HG02884 (cell line): ENCODE results near the gene PADI6.
"Not testable (repeated sequence)": the region's sequence is repeated elsewhere in the genome, so short reads cannot be mapped to it uniquely, and the experiment has no call there.

Experiments used
- ATAC-seq: cut with Tn5 transposase; IDR thresholded peaks from one replicate; pipeline ENCODE4 v1.9.1; 2021; ENCODE audit warnings: mild to moderate bottlenecking, moderate library complexity; ENCODE audit not compliant: unreplicated experiment

Gene PADI6

DNA sequence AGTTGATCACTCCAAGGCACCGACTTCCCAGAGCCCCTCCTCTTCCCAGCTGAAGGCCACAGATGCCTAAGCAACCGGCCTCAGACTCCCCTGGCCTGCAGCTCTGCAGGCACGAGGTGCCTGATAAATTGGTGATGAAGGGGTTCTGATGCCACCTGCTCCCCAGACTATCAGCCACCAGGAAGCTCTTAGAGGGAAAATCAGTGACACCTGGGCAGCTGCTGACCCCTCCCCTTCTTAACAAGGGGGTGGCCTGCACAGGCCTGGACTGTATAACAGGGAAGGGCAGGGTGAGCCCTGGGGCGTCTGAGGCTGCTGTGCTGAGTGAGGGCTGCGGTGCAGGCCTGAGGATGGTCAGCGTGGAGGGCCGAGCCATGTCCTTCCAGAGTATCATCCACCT lies at the start of gene PADI6:
PADI6 (plus strand) TSS at position 301 of the 400 bp plus-strand sequence; CDS start at position 351, 50 bp downstream.
- no peak for ATAC-seq

DNA sequence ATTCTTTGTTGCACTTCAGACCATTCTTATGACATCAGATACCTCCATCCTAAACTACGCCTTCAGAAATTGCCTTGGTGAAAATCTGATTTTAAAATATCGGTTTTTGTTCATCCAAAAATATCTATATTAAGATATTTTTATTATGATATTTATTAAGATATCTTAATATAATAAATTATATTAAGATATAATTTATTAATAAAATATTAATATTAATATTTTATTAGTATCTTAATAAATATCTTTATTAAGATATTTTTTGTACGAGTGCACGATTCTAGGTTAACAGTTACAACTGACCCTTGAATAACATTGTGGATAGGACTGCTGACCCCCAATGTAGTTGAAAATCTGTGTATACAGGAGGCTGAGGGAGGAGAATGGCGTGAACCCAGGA lies 43.1 kb upstream of the PADI6 start:
- ATAC-seq = no peak

DNA sequence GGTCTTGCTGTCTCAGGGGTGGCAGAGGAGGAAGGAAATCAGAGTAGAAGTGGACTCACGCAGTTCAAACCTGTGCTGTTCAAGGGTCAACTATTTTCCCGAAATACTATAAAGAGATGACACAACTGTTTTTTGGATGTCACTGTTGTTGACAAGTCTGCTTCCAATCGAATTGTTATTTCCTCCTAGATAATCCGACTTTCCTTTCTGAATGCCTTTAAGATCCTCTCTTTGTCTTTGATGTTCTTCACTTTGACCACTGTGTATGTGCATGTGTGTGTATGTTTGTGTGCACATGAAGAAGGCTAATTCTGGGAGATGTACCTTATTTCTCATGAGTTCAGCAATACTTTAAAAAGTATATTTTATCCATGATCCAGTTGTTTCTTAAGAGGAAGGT lies 42.4 kb upstream of the PADI6 start:
- ATAC-seq = no peak

DNA sequence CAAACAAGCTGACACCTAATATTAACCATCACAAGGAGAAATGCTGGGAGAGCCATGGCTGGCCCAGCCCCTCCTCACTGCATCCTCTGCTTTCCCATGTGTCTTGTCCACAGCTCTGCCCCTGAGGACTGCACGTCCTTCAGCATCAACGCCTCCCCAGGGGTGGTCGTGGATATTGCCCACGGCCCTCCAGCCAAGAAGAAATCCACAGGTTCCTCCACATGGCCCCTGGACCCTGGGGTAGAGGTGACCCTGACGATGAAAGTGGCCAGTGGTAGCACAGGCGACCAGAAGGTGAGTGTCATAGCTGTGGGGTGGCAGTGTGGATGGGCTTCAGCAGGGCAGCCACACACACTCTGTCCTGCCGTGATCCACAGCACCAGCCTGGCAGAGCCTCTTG lies 41.1 kb upstream of the PADI6 start:
- ATAC-seq = no peak

DNA sequence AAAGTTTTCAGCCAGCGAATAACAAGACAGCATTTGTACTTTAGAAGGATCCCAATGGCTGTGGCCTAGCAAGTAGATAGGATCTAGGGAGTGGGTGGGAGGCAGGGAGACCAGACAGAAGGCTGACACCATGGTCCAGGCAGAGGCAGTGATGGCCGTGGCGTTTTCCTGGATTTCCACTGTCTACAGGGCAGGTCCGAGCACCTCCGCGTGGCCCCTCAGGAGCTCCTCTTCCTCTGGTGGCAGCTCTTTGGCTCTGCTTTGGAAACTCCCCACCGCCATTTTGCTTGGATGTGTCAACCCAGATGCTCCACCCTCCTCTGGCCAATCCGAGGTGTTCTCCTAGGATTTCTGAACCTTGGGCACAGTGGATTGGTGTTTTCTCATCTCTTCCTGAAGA lies 38.9 kb upstream of the PADI6 start:
- ATAC-seq = no peak

DNA sequence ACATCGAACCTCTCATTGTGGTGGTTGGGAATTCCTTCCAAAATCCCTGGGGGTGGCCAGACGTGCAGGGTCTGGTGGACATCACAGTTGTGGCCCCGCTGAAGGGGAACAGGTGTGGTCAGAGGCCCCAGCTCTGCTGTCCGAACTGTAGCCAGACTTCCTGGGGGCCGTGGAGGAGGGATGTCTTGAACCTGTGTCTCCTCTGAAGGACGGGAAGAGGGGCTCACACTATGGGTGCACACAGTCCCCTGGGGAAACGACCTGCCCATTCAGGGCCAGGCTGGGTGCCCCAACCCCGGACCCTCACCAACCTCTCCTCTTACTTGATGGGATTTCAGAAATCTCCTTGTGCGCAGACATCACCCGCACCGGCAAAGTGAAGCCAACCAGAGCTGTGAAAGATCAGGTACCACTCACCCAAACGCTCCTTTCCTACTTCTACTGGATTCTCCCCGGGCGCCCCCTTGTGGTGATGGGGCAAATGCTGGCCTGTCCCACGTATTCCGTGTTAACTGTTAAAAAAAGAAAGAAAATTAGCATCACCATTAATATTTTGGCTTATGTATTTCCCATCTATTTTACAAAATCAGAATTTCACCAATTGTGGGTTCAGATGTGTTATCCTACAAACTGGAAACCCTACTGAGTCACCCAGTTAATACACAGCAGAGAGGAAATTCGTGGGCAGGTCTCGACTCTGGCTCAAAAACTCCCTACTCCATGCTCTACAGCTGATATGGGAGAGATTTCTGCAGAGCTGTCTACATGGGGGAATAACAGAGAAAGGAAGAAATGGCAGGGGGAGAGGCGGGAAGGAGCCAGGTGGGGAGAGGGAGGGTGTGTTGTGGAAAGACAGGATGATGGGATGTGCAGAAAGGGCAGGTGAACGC lies 35.9 kb upstream of the PADI6 start:
- no peak for ATAC-seq

DNA sequence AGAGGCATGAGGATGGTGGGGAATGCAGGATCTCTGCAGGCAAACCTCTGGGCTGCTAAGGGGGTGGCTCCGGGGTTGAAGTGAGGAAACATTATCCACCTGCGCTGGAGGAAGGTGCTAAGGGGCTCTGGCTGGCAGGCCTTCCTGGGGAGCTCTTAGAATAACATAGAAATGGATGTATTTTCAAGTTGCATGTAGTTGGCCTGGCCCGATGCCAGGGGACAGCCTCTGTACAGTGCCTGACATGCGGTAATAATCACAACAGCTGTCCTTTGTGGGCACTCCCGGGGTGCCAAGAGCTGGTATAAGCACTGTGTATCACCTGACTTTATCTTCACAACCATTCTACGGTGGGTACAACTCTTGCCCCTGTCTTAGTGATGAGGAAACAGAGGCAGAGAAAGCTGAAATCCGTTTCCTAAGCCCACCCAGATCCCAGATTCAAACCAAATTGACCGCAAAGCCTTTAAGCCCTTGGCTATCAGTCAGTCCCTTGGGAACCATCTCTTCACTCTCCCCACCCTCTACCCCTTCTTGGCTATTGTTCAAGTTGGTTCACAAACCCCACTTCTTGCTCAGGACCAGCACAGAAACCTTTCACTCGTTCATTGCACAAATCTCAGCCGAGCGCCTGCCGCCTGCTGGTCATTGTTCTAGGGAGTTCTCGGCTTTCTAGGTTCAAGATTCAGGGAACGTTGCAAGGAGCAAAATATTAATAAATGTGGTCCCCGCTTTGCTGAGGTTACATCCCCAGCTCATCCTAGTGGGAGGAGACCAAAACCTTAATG lies 33.1 kb upstream of the PADI6 start:
- ATAC-seq = no peak

DNA sequence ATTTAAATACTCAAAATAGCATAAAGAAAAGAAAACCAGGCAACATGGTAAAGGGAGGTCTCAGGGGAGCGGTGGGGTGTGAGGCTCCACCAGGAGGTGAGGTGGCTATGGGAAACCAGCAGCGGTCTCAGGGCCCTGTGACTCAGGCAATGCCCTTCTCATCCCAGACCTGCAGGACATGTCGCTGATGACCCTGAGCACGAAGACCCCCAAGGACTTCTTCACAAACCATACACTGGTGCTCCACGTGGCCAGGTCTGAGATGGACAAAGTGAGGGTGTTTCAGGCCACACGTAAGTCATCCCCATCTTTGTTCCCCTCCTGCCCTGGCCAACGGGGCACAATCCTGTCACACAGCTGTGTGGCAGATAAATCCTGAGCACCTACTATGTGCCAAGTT lies 32.5 kb upstream of the PADI6 start:
- no peak for ATAC-seq

DNA sequence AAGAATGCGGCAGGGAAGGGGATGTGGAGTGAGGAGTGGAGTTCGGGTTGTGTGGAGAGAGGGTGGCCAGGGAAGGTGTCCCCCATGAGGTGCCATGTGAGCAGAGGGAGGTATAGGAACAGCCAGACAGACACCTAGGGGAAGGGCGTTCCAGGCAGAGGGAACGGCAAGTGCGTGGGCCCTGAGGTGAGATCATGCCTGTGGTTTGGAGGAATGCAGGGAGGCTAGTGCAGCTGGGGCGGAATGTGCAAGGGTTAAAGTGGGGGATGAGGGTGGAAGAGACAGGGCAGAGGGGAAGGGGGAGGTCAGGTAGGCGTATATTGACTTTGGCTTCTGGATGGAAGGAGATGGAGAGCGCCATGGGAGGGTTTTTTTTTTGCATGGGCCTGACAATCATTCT lies 31.6 kb upstream of the PADI6 start:
- ATAC-seq = no peak

DNA sequence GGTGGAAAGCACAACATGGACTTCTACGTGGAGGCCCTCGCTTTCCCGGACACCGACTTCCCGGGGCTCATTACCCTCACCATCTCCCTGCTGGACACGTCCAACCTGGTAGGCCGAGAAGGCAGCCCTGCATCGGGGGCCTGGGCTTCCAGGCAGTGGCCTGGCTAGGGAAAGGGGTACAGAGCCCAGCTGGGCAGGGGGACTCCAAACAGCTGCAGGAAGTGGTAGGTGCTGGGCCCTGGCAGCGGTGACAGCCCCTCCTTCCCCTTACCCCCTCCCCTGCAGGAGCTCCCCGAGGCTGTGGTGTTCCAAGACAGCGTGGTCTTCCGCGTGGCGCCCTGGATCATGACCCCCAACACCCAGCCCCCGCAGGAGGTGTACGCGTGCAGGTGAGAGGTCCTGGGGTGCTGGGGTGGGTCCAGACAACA lies 30.0 kb upstream of the PADI6 start:
- no peak for ATAC-seq

DNA sequence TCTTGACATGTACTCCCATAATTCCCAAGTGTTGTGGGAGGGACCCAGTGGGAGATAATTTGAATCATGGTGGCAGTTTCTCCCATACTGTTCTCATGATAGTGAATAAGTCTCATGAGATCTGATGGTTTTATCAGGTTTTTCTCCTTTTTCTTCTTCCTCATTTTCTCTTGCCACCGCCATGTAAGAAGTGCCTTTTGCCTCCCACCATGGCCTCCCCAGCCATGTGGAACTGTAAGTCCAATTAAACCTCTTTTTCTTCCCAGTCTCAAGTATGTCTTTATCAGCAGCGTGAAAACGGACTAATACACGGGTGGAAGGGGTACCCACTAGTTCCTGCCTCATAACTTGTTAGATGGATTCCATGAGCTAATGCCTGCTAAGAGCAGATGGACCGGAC lies 26.5 kb upstream of the PADI6 start:
- not testable (repeated sequence) for ATAC-seq

DNA sequence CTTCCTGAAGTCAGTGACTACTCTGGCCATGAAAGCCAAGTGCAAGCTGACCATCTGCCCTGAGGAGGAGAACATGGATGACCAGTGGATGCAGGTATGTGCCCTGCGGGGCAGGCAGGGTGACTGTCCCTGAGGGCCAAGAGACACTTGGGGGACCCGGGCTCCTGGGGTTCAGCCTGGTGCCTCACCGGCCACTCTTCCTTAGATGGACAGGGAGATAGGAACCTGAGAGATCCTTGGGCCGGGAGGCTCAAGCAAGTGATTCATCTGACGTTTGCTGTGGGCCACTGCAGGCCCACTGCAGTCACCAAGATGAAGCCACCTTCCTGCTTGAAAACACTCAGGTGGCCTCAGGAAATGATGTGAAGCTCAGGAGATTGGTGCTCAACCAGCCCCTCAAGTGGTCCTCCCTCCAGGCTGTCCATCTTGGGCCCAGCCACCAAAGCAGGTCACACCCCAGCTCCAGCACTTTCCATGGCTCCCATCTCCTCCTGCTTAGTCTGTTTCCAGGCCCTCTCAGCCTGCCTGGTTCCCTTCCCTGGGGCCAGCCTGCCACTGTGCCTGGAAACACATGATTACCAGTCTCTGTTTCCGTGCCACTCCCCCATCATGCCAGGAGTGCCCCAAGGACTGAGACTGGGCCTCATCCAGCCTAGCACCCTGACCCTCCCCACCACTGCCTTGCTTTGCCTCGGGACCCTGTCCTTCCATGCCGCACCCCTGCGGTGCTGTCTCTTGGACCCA lies 25.8 kb upstream of the PADI6 start:
- ATAC-seq = no peak

DNA sequence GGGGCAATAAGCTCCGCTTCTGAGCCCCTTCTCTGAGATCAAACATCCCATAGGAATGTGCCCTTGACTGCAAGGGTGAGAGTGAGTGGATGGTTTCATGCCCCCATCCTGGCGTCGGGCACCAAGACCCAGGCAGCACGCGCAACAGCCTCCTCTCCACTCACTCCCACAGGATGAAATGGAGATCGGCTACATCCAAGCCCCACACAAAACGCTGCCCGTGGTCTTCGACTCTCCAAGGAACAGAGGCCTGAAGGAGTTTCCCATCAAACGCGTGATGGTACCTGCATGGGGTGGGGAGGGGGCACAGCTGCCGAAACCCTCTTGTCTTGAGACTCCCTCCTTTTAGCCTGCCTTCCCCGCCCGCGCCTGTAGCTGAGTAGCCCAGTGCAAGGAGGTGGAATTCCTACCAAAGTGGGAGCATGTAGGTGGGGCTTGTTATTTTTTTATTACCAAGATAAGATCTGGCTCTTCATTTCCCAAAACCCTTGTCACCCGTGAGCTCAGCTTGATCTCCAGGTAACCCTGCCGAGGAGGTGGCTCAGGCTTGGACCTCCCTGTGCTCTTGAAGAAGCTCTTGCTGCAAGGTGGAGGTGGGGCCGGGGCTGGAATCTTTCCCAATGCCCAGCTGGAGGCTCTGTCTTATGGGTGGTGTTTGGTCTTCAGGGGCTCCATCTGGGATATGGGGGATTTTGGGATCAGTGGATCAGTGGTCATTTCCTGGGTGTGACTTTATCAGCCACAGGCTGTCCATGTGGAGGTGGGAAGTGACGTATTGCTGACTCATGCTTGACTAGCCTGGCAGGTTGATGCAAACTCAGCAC lies 24.0 kb upstream of the PADI6 start:
- no peak for ATAC-seq

DNA sequence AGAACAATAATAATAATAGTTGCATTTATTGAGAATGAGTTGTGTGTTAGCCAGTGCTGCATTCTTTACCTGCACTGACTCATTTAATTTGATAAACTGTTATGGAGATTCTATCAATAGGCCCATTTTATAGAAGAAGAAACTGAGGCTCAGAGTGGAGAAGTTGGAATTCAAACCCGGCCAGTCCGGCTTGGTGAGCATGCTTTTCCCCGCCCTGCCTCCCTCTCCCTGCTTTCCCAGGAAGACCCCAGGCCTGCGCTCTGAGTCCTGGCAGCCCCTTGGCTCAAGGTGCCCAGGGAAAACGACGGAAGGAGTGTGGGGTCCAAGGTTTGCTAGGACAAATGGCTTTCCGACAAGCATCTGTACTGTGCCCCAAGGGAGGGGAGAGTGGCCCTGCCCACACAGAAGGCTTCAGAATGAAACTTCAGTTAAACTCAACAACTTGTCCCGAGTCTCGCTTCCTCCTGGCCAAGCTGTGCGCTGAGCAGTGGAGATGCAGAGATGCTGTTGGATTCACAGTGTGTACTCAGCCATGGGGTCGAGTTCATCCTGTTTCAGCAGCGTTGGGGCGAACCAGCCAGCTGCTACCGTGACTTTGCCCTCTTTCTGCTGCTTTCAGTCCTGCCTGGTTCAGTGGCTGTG lies 23.3 kb upstream of the PADI6 start:
- ATAC-seq = no peak

DNA sequence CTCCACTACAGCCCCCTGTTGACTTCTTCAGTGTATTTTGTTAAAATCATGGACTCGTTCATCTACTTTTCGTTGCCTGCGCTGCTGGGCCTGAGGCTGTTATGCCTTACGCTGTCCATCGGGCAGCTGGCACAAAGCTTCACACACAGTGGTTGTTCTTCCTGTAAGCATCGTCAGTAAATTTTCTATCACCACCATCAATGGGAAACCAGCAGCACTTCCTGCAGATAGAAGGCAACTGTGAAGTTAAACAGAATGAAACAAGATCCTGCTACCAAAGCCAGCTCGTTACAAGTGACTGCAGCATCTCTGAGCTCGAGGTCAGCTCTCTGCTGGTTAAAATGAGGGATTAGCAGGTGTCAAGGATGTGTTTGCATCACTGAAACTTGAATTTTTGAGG lies 21.9 kb upstream of the PADI6 start:
- ATAC-seq = no peak

DNA sequence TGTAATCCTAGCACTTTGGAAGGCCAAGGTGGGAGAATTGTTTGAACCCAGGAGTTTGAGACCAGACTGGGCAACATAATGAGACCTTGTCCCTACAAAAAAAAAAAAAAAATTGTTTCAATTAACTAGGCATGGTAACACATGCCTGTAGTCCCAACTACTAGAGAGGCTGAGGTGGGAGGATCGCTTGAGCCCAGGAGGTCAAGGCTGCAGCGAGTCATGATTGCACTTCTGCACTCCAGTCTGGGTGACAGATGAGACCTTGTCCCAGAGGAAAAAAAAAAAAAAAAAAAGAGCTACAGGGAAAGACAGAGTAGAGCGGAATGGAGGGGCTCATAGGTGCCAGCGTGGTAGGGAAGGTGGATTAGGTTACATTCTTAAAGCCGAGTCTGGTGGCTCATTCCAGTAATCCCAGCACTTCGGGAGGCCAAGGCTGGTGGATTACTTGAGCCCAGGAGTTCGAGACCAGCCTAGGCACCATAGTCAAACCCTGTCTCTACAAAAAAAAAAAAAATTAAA lies 21.0 kb upstream of the PADI6 start:
- no peak for ATAC-seq

DNA sequence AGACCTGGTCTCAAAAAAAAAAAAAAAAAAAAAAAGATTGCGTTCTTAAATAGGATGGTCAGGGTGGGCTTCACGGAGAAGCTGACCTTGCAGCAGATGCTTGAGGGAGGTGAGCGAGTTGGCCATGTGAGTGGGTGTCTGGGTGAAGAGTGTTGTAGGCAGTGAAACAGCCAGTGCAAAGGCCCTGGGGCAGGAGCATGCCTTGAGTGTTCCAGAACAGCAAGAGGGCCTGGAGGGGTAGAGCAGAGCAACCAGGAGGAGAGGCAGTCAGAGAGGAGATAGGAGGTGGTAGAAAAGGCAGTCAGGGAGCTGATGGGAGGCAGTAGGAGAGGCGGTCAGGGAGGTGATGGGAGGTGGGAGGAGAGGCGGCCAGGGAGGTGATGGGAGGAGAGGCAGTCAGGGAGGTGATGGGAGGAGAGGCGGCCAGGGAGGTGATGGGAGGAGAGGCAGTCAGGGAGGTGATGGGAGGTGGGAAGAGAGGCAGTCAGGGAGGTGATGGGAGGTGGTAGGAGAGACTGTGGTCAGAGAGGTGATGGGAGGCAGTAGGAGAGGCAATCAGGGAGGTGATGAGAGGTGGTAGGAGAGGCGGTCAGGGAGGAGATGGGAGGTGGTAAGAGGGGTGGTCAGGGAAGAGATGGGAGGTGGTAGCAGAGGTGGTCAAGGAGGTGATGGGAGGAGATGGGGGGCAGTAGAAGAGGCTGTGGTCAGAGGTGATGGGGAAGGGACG lies 20.2 kb upstream of the PADI6 start:
- no peak for ATAC-seq

DNA sequence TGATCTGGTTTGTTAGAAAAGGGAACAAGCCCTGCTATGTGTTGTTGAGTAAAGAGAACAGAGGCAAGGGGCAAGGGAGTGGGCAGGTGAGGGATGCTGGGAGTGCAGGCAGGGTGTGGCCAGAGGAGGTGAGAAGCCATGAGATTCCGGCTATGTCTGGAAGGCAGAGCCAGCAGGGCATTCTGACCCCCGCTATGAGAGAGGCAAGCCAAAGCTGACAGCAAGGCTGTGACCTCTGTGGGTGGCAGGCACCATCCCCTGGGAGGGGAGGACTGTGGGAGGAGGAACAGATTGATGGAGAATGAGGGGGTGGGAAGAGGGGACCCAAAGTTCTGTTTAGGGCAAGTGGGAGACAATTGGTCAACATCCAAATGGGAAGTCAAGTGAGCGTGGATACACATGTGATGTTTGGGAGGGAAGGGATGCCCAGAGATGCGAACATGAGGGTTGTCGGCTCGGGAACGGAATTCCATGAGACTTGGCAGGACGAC lies 19.5 kb upstream of the PADI6 start:
- no peak for ATAC-seq

DNA sequence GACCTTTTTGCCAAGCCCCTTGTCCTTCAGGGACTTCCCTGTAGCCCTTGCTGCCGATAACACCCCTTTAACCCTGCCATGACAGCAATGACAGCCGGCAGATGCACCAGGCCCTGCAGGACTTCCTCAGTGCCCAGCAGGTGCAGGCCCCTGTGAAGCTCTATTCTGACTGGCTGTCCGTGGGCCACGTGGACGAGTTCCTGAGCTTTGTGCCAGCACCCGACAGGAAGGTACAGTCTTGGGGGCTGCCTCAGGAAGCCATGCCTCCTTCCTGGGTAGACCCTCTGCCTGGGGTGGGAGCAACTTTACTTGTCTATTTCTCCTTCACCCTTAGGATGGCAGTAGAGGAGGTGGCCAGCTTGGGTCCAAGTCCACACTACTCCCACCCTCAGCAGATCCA lies 16.1 kb upstream of the PADI6 start:
- ATAC-seq = no peak
